HEK293 (cell line): ENCODE results near the gene TBC1D22A.

Experiments
- CTCF ChIA-PET: fragments of 350-600 bp; formaldehyde crosslinking; extraction: SDS; loops from one replicate; lab custom pipeline; 2021; ENCODE audit warnings: antibody characterized with exemption; lab: Yijun Ruan, JAX
- POLR2A ChIA-PET: fragments of 300-600 bp; formaldehyde crosslinking; extraction: SDS; loops from one replicate; lab custom pipeline; 2020; ENCODE audit warnings: antibody characterized with exemption, inconsistent platforms; lab: Yijun Ruan, JAX
- H3K27ac ChIP-seq: fragments of 200-500 bp; sonication (Bioruptor generic); 2 replicates; pipeline ENCODE4 v1.5.1; 2014; ENCODE audit warnings: low read depth, low read length, control low read depth, inconsistent platforms; ENCODE audit errors: extremely low read depth
- H3K36me3 ChIP-seq, 2 experiments: fragments of 200-500 bp in 1 of 2; sonication (Bioruptor generic) in 1 of 2; 1 replicate in 1 of 2; 2 replicates in 1 of 2; pipeline ENCODE4 v1.5.1; 2014 to 2017; ENCODE audit warnings: inconsistent platforms in 2 of 2, low read length in 2 of 2; ENCODE audit not compliant: control insufficient read depth in 2 of 2, insufficient read depth in 1 of 2
- H3K4me1 ChIP-seq: fragments of 200-500 bp; sonication (Bioruptor generic); 2 replicates; pipeline ENCODE4 v1.5.1; 2014; ENCODE audit warnings: mild to moderate bottlenecking, low read length, inconsistent platforms; ENCODE audit not compliant: control insufficient read depth, insufficient read depth
- H3K4me3 ChIP-seq: 2 replicates; pipeline ENCODE4 v1.5.1; 2011; ENCODE audit warnings: low read depth, mild to moderate bottlenecking, control low read depth, low read length, moderate library complexity
- H3K9me3 ChIP-seq: fragments of 200-500 bp; sonication (Bioruptor generic); 2 replicates; pipeline ENCODE4 v1.5.1; 2014; ENCODE audit warnings: low read depth, low read length, inconsistent platforms; ENCODE audit not compliant: control insufficient read depth, insufficient read depth
- GFI1B ChIP-seq: fragments of 450-650 bp; formaldehyde crosslinking; IDR thresholded peaks from 2 replicates; pipeline ENCODE4 v1.5.1; 2016; ENCODE audit warnings: missing biosample characterization, missing genetic modification characterization
- GLI2 ChIP-seq: fragments of 450-650 bp; formaldehyde crosslinking; IDR thresholded peaks from 2 replicates; pipeline ENCODE4; 2017; ENCODE audit warnings: missing biosample characterization, missing genetic modification characterization, low read depth, borderline replicate concordance
- KLF10 ChIP-seq: fragments of 450-650 bp; IDR thresholded peaks from 2 replicates; pipeline ENCODE4 v1.5.1; 2018; ENCODE audit warnings: missing biosample characterization, mild to moderate bottlenecking, missing genetic modification characterization
- RBAK ChIP-seq: fragments of 450-650 bp; formaldehyde crosslinking; IDR thresholded peaks from 2 replicates; pipeline ENCODE4 v1.5.1; 2016; ENCODE audit warnings: missing biosample characterization, missing genetic modification characterization
- ZFP41 ChIP-seq: fragments of 450-650 bp; formaldehyde crosslinking; IDR thresholded peaks from 2 replicates; pipeline ENCODE4 v1.5.1; 2016; ENCODE audit warnings: missing biosample characterization, missing genetic modification characterization, borderline replicate concordance
- ZIC2 ChIP-seq: fragments of 450-650 bp; formaldehyde crosslinking; IDR thresholded peaks from 2 replicates; pipeline ENCODE4 v1.5.1; 2016; ENCODE audit warnings: missing biosample characterization, missing genetic modification characterization
- ZNF114 ChIP-seq: fragments of 450-650 bp; formaldehyde crosslinking; IDR thresholded peaks from 2 replicates; pipeline ENCODE4 v1.5.0; 2017; ENCODE audit warnings: missing biosample characterization, missing genetic modification characterization
- ZNF121 ChIP-seq: fragments of 450-650 bp; formaldehyde crosslinking; IDR thresholded peaks from 2 replicates; pipeline ENCODE4 v1.5.1; 2016; ENCODE audit warnings: missing biosample characterization, missing genetic modification characterization
- ZNF16 ChIP-seq: fragments of 450-650 bp; formaldehyde crosslinking; IDR thresholded peaks from 2 replicates; pipeline ENCODE4 v1.5.1; 2016; ENCODE audit warnings: low read depth, missing biosample characterization, missing genetic modification characterization
- ZNF175 ChIP-seq: fragments of 450-650 bp; formaldehyde crosslinking; IDR thresholded peaks from 2 replicates; pipeline ENCODE4 v1.5.1; 2016; ENCODE audit warnings: missing biosample characterization, missing genetic modification characterization
- ZNF341 ChIP-seq: fragments of 450-650 bp; formaldehyde crosslinking; IDR thresholded peaks from 2 replicates; pipeline ENCODE4; 2016; ENCODE audit warnings: low read depth, missing biosample characterization, missing genetic modification characterization
- ZNF654 ChIP-seq: fragments of 450-650 bp; formaldehyde crosslinking; IDR thresholded peaks from 2 replicates; pipeline ENCODE4 v1.5.1; 2016; ENCODE audit warnings: low read depth, missing biosample characterization, missing genetic modification characterization
- ZNF701 ChIP-seq: fragments of 450-650 bp; formaldehyde crosslinking; IDR thresholded peaks from 2 replicates; pipeline ENCODE4 v1.5.1; 2016; ENCODE audit warnings: missing biosample characterization, missing genetic modification characterization
- TF ChIP-seq, protein P1 (sequence below): fragments of 450-650 bp; formaldehyde crosslinking; IDR thresholded peaks from 2 replicates; pipeline ENCODE4 v1.5.1; 2016; ENCODE audit warnings: missing biosample characterization, missing genetic modification characterization

The TBC1D22A gene

DNA sequence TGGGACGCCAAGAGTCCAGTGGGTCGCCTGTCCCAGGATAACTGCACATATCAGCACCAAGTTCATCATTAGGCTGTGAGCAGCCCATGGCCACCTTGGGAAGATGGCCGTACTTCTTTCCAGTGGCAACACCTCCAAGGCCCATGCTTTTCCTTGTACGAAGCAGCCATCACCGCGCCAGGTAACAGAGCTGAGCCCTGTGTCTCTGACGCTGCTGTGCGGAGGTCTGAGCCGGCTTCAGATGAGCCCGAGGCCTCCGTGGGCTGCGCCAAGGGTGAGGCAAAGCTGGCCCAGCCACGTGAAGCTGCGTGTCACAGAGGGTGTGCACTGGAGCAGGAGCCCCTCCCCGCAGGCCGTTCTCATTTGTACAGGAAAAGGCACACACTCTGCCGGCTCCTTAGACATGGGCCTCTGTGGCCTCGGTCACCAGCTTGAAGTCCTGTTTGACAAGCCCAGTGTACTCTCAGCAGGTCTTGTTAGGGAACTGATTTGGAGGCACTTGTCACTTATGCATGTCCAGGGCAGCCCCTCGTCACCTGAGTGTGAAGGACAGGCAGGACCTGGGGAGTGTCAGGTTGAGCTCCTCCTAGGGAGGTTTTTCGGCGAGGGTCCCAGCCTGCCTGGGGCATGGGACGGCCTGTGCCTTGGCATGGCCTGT is 401.5 kb downstream of the TBC1D22A start (continued):
- TF ChIP-seq ZNF16 (tag by site-specific recombination), result no peak
- TF ChIP-seq ZNF114, result no peak
- no peak for TF ChIP-seq ZNF654 (tag by site-specific recombination)
- no peak for TF ChIP-seq ZNF175

GRCh38 chr22:47164514-47165337 is 402.3 kb downstream of the TBC1D22A start:
- H3K9me3 ChIP-seq, result no peaks in the 10 kb centered on the region
- H3K4me1 ChIP-seq, result no peaks in the 10 kb centered on the region
- POLR2A ChIA-PET, result no interaction called here
- H3K27ac ChIP-seq, result no peak overlapping the region
- H3K4me3 ChIP-seq, result no peak overlapping the region
- CTCF ChIA-PET, result no interaction called here
- H3K36me3 ChIP-seq, result peaks cover 0 to under 1% of the 10 kb centered on the region in 2 experiments; a peak in 1 of 3 replicates
- TF ChIP-seq ZFP41 (tag by site-specific recombination) (no peak), ZIC2 (tag by site-specific recombination) (peak; percentile 54; the same call in 1 of the 2 replicates), KLF10 (tag by site-specific recombination) (no peak), GFI1B (tag by site-specific recombination) (no peak), ZNF341 (no peak), ZNF701 (tag by site-specific recombination) (no peak), RBAK (no peak)
- TF ChIP-seq, protein P1, sequence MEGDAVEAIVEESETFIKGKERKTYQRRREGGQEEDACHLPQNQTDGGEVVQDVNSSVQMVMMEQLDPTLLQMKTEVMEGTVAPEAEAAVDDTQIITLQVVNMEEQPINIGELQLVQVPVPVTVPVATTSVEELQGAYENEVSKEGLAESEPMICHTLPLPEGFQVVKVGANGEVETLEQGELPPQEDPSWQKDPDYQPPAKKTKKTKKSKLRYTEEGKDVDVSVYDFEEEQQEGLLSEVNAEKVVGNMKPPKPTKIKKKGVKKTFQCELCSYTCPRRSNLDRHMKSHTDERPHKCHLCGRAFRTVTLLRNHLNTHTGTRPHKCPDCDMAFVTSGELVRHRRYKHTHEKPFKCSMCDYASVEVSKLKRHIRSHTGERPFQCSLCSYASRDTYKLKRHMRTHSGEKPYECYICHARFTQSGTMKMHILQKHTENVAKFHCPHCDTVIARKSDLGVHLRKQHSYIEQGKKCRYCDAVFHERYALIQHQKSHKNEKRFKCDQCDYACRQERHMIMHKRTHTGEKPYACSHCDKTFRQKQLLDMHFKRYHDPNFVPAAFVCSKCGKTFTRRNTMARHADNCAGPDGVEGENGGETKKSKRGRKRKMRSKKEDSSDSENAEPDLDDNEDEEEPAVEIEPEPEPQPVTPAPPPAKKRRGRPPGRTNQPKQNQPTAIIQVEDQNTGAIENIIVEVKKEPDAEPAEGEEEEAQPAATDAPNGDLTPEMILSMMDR (tag by site-specific recombination), result no peak

DNA sequence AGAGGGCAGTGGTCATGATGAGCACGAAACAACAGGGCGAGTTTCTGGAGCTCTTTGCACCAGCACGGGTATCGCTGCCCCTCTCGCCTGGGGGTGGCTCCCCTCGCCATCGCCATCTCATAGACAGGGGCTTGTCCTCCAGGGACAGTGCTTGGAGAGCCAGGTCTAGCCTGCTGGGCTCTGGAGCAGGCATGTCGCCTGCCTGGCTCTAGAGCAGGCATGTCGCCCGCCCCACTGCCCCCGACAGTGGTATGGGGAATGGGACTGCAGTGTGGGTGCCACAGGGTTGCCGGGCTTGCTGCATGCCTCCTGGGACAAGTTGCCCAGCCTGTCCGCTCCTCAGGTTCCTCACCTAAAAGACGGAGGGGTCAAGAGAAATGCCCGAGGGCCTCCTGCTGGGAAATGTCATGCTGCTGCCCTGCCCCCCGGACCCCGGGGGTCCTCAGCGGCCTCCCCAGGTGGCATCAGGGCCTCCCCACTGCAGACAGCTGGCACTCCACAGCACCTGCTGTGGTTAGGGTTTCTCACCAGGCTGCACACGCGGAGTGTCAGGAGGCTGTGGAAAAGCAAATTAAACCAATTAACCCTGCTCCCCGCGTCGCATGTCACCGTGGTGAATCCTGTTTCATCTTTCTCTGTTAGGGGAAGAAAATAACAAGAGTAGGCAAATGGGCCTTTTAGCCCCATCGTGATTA is 403.0 kb downstream of the TBC1D22A start:
- no peak overlapping the region for H3K4me3 ChIP-seq
- H3K36me3 ChIP-seq, result no peaks in the 10 kb centered on the region
- no peaks in the 10 kb centered on the region for H3K4me1 ChIP-seq
- TF ChIP-seq ZNF121 (tag by site-specific recombination) (no peak), ZIC2 (tag by site-specific recombination) (peak; percentile 65)
- no peak overlapping the region for H3K27ac ChIP-seq
- CTCF ChIA-PET, result no interaction called here
- POLR2A ChIA-PET, result no interaction called here
- H3K9me3 ChIP-seq, result no peaks in the 10 kb centered on the region

DNA sequence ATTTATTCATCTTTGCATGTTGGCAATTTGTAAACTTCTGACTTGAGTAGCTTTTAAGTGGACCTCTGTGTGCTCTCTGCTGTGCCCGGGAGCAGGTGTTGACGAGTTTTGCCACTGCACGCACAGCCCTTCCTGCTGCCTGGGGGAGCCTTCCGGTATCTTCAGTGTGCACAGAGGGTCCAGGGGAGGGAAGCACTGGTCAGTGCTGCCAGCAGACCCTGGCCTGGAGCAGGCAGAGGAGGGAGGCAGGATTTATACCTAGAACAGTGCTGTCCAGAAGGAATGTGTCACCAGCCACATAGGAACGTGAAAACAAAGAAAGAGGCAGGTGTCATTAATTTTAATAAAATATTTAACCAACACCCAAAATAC is 403.6 kb downstream of the TBC1D22A start:
- no peak overlapping the region for H3K27ac ChIP-seq
- H3K9me3 ChIP-seq, result no peaks in the 10 kb centered on the region
- POLR2A ChIA-PET, result no interaction called here
- no peak overlapping the region for H3K4me3 ChIP-seq
- H3K4me1 ChIP-seq, result no peaks in the 10 kb centered on the region
- TF ChIP-seq GLI2 (tag by site-specific recombination), result no peak
- no peaks in the 10 kb centered on the region for H3K36me3 ChIP-seq
- CTCF ChIA-PET, result no interaction called here
